Mesodermal cell (in vitro differentiated cells): ENCODE results near the gene EPHA6.

Source experiments
- H3K27ac ChIP-seq: 2 replicates; pipeline ENCODE4 v1.7.0; 2013; ENCODE audit warnings: mild to moderate bottlenecking, low read depth, low read length, moderate library complexity; ENCODE audit not compliant: severe bottlenecking
- H3K36me3 ChIP-seq: 2 replicates; pipeline ENCODE4 v1.7.1; 2013; ENCODE audit warnings: mild to moderate bottlenecking, low read length, moderate library complexity; ENCODE audit not compliant: control insufficient read depth, insufficient read depth
- H3K4me1 ChIP-seq: one replicate; pipeline ENCODE4 v1.7.1; 2013; ENCODE audit warnings: mild to moderate bottlenecking, low read length; ENCODE audit not compliant: insufficient read depth, control insufficient read depth, poor library complexity, severe bottlenecking
- H3K4me3 ChIP-seq: 2 replicates; pipeline ENCODE4 v1.7.0; 2013; ENCODE audit warnings: low read length, control low read depth, mild to moderate bottlenecking; ENCODE audit not compliant: insufficient read depth, poor library complexity, severe bottlenecking; ENCODE audit errors: extremely low read depth
- H3K9me3 ChIP-seq: 2 replicates; pipeline ENCODE4 v1.7.1; 2013; ENCODE audit warnings: mild to moderate bottlenecking, low read length, moderate library complexity; ENCODE audit not compliant: control insufficient read depth
- WGBS, 2 experiments: methylation state at CpG; one replicate each; pipeline ENCODE4 v1.1.5; 2013; ENCODE audit warnings: missing lambda C conversion rate in 2 of 2; ENCODE audit not compliant: insufficient coverage in 2 of 2; 5-methylcytosine and 5-hydroxymethylcytosine counted together

EPHA6 gene

DNA sequence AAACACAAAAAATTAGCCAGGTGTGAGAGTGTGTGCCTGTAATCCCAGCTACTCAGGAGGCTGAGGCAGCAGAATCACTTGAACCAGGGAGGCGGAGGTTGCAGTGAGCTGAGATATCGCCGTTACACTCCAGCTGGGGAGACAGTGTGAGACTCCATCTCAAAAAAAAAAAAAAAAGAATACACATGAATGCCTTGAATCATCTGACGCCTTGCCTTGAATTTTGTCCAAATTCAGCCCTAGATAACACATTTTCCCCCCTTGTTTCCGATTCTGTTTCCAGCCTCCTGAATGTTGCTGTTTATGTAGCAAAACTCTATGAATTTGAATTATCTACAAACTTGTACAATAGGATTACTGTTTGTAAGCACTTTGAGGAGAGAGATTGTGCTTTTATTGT, 851.5 kb downstream of the EPHA6 start:
- 92% methylated on average over 3 of the region's 5 CpGs; no CpG with 5 or more reads in 1 of the 2 experiments for WGBS, 2 experiments
- no peak overlapping the region for H3K4me3 ChIP-seq
- no peaks in the 10 kb centered on the region for H3K36me3 ChIP-seq
- no peak overlapping the region for H3K27ac ChIP-seq
- no peaks in the 10 kb centered on the region for H3K9me3 ChIP-seq
- no peaks in the 10 kb centered on the region for H3K4me1 ChIP-seq

DNA sequence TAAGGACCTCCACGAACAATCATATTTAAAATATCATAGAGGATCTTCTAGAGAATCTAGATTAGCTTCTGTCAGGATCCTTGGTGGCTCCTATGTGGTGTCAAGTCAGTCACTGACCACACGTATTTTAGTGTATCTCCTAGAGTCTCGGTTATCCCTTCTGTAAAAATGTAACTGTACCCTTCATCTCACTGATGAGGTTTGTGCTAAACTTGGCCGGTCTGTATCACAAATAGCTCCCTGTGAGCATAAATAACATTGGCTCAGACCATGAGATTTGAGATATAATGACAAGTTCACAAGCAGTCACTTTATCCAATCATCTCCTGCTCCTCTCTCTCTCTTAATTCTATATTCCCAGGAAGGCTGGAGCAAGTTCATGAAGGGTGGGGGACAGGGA, 856.6 kb downstream of the EPHA6 start:
- Histone ChIP-seq H3K36me3 (no peaks in the 10 kb centered on the region), H3K4me1 (no peaks in the 10 kb centered on the region), H3K9me3 (no peaks in the 10 kb centered on the region), H3K4me3 (no peak overlapping the region), H3K27ac (no peak overlapping the region)
- 94 to 100% methylated on average over 2 to 3 of the region's 4 CpGs for WGBS, 2 experiments

DNA sequence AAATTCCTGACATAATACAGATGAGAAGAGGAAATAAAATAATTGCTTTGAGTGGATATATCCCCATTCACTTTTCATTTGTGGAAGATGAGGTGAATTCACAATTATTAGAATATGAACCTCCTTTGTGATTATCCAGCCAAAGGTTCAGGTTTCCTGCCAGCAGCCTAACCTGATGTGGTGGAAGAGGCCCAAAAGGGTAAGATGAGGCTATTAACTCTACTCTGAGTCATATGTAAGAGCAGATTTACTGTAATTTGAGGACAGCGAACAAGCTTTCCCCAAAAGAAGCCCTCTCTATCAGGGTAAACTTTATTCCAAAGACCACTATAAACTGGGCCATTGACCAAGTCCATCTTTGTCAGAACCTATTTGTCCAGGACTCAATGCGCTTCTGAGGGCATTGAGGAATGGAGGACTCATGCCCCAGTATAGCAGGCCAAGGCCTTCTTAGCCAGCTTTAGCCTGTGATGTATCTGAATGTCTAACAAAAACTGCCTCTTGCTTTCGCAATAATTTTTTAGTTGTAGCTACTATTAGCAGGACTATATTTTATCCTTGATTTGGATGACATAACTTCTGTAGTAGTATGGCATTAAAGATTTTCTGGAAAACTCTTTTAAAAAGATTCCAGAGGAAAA, 859.1 kb downstream of the EPHA6 start:
- H3K36me3 ChIP-seq: no peaks in the 10 kb centered on the region
- no peak overlapping the region for H3K27ac ChIP-seq
- H3K4me1 ChIP-seq: no peaks in the 10 kb centered on the region
- no peak overlapping the region for H3K4me3 ChIP-seq
- H3K9me3 ChIP-seq: no peaks in the 10 kb centered on the region
- 100% methylated on average over 1 of the region's 3 CpGs for WGBS, 2 experiments

DNA sequence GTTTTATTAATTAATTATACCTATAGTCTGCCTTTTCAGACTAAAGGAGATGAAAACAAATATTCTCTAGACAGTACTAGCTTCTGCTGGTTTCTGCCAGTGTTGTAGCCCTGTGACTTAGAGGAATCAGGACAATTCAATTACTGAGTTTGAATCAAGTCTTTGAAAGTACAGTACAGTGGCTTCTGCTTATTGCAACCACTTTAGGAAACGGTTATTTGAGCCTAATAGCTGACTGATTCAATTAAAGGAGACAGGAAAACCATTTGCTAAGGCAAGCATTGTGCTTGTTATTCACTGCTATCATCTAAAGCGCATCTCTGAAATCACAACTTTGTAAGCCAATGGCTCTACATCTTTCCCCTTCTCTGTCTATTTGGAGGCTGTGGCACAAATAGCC, 860.1 kb downstream of the EPHA6 start:
- Histone ChIP-seq H3K4me3 (no peak overlapping the region), H3K9me3 (no peaks in the 10 kb centered on the region), H3K36me3 (no peaks in the 10 kb centered on the region), H3K4me1 (no peaks in the 10 kb centered on the region), H3K27ac (no peak overlapping the region)
- WGBS, 2 experiments: 79 to 100% methylated on average over 2 of the region's 2 CpGs

DNA sequence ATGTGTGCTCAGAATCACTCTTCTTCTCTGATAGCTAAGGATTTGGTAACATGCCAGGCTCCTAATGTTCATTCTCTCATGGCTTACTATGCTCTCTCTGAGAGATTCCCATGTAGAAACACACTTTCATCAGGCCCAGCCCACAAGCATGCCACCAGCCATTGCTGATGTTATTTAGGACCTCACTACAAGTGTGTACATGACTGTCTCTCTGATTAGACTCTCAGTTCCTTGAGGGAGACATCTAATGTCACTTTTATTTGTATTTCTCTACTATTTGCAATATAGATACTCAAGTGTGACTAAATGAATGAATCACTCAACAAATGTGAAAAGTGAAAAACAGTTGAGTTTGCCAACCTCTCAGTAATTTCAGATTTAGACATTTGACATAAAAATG, 865.8 kb downstream of the EPHA6 start:
- Histone ChIP-seq H3K4me3 (no peak overlapping the region), H3K4me1 (no peaks in the 10 kb centered on the region), H3K9me3 (no peaks in the 10 kb centered on the region), H3K27ac (no peak overlapping the region), H3K36me3 (no peaks in the 10 kb centered on the region)

DNA sequence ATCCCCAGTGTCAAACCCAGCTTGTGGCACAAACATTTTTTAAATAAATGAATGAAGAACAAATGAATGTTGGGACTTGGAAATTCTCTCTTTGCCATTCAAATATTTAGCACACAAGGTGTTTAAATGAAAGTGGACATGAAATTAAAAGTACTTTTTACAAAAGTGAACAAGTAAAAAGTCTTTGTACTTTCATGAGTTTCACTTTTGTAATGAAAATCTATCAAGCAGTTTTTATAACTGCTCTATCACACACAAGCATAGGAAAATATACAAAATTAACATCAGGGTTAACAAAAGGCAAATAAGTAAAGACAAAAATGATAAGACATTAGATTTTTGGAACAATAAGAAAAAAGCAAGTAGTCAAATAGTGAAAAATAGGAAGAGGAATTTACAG, 866.3 kb downstream of the EPHA6 start:
- Histone ChIP-seq H3K4me3 (no peak overlapping the region), H3K36me3 (no peaks in the 10 kb centered on the region), H3K27ac (no peak overlapping the region), H3K9me3 (no peaks in the 10 kb centered on the region), H3K4me1 (no peaks in the 10 kb centered on the region)

DNA sequence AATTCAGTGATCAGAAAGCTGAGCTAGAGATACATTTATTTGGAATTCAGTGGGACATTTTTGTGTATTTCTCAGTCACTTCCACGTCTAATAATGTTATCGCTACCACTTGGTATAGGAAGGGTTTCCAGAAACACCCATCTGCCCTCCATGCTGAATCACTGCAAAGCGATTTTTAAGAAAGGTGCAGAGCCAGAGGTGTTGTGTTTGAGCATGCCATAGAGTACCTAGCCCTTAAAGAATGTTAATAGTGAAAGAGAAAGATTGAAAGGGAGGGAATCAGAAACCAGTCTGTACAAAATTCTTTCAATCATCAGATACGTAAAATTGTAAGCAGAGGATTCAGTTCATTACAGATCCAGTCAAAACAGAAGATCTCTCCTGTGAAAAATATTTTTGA, 870.1 kb downstream of the EPHA6 start:
- 100% methylated on average over 1 to 2 of the region's 4 CpGs for WGBS, 2 experiments
- Histone ChIP-seq H3K27ac (no peak overlapping the region), H3K36me3 (no peaks in the 10 kb centered on the region), H3K9me3 (no peaks in the 10 kb centered on the region), H3K4me1 (no peaks in the 10 kb centered on the region), H3K4me3 (no peak overlapping the region)

DNA sequence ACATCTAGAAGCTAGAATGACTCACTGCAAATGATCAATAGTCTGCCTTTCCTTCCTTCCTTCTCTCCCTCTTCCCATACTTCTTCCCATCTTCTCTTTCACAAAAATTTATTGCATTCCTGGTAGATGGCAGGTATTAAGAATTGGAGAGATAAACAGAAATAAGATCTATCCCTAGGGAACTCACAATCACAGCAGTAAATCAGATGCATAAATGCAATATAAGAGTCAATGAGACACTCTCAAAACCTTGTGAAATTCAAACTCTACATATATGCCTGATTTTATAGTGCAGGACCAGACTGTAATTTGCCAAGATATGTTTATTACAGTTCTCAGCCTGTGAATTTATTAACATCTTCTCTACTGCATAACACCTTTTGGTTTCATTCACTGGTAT, 871.9 kb downstream of the EPHA6 start:
- Histone ChIP-seq H3K4me3 (no peak overlapping the region), H3K9me3 (no peaks in the 10 kb centered on the region), H3K36me3 (no peaks in the 10 kb centered on the region), H3K4me1 (no peaks in the 10 kb centered on the region), H3K27ac (no peak overlapping the region)

DNA sequence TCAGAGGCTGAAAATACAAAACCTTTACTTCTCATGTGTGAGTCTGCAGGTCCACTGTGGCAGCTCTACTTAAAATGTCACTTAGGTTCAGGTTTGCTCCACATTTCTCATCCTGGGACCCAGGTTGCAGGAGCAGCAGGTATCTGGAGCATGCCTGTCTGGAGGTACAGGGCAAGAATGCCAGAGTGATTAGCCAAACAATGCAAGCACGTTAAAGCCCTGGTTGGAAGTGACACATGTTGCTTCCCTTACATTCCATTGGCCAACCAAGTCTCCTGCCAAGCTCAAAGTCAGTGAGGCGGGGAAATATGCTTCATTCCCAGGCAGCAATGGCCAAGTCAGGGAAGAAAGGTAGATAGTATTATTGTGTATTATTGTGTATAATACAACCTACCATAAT, 873.3 kb downstream of the EPHA6 start:
- no peak overlapping the region for H3K27ac ChIP-seq
- H3K4me1 ChIP-seq: no peaks in the 10 kb centered on the region
- WGBS, 2 experiments: 0% methylated on average over 1 of the region's 2 CpGs
- no peak overlapping the region for H3K4me3 ChIP-seq
- H3K36me3 ChIP-seq: no peaks in the 10 kb centered on the region
- no peaks in the 10 kb centered on the region for H3K9me3 ChIP-seq

DNA sequence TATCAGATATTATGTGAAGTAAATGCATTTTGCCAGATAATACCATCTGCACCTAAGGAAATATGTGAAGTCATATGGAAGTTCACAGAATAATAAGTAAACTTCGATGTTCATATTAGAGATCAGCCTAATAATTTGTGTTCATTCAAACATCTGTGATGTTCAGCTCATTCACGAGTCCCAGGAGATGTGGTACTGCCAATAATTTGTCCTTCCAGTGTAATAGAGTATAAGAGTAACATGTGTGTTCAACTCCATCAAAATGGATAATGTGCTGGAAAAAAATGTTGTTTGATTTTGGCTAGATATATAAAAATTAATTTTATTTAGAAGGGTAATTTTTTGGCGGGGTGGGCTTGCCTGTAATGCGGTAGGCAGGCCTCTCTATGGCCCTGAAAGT, 874.7 kb downstream of the EPHA6 start:
- Histone ChIP-seq H3K27ac (no peak overlapping the region), H3K4me3 (no peak overlapping the region), H3K36me3 (no peaks in the 10 kb centered on the region), H3K9me3 (no peaks in the 10 kb centered on the region), H3K4me1 (no peaks in the 10 kb centered on the region)
- whole genome bisulfite sequencing, 2 experiments: 100% methylated on average over 1 of the region's 4 CpGs

DNA sequence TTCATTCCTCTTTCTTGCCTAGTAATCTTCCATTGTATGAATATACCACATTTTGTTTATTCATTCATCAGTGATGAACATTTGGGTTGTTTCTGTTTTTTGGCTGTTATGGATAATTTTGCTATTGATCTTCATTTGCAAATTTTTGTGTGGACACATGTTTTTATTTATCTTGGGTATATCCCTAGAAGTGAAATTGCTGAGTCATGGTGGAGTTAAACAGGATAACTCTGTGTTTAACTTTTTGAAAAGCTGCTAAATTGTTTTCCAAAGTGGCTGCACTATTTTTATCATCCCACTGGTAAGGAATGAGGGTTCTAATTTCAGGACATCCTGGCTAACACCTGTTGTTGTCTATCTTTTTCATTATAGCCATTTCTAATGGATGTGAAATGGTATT, 875.6 kb downstream of the EPHA6 start:
- H3K27ac ChIP-seq: no peak overlapping the region
- H3K4me3 ChIP-seq: no peak overlapping the region
- no peaks in the 10 kb centered on the region for H3K9me3 ChIP-seq
- H3K4me1 ChIP-seq: no peaks in the 10 kb centered on the region
- no peaks in the 10 kb centered on the region for H3K36me3 ChIP-seq

DNA sequence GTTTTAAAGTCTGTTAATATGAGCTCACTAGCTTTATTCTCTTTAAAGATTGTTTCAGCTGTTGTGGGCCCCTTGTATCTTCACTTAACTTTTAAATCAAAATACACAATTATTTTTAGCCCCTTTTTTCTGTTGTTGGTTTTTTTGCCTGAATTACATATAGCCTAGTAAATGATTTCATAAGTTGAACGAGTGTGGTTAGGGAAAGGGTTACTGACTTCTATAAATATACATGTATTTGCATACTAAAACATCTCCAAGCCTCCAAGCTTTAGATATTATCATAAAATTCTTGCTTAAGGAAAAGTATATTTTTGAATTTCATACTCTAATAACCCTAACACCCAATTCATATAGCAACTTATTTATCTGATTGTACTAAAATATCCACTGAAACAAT, 877.0 kb downstream of the EPHA6 start:
- Histone ChIP-seq H3K4me3 (no peak overlapping the region), H3K4me1 (no peaks in the 10 kb centered on the region), H3K36me3 (no peaks in the 10 kb centered on the region), H3K9me3 (no peaks in the 10 kb centered on the region), H3K27ac (no peak overlapping the region)
- no CpG with 5 or more reads among the region's 1 CpG for WGBS, 2 experiments
